Common myeloid progenitor, CD34-positive (primary cell): Measurements from ENCODE around the gene IL6R.
A peak's percentile ranks its signal among the peaks of the same experiment; 100 is the strongest.

Source experiments
- CTCF ChIA-PET: fragments of 350-600 bp; sonication (Branson Sonifier 250); formaldehyde crosslinking; loops from one replicate; lab custom pipeline; 2021; ENCODE audit warnings: antibody characterized with exemption; lab: Charles Lee
- POLR2A ChIA-PET: fragments of 350-600 bp; sonication (Branson Sonifier 250); formaldehyde crosslinking; loops from one replicate; lab custom pipeline; 2021; ENCODE audit warnings: antibody characterized with exemption; lab: Charles Lee
- DNase-seq, 3 donors: peaks; one replicate each; pipeline versions ENCODE4 v3.0.0 to v3.0.0-alpha.2; 2013
- H3K27ac ChIP-seq, 2 experiments: 1 replicate in 1 of 2; 2 replicates in 1 of 2; pipeline ENCODE4 v1.7.0; 2013; ENCODE audit warnings: inconsistent platforms in 2 of 2, low read length in 2 of 2, mild to moderate bottlenecking in 2 of 2, low read depth in 1 of 2, moderate library complexity in 1 of 2; ENCODE audit not compliant: severe bottlenecking in 2 of 2, insufficient read depth in 1 of 2, poor library complexity in 1 of 2
- H3K27me3 ChIP-seq, 5 experiments: replicated peaks in 2 of 5; 1 replicate in 3 of 5; 2 replicates in 2 of 5; pipeline versions ENCODE4 v1.6.1 to v1.7.0; 2013; ENCODE audit warnings: low read length in 4 of 5, mild to moderate bottlenecking in 2 of 5, moderate library complexity in 2 of 5, inconsistent platforms in 1 of 5; ENCODE audit not compliant: insufficient read depth in 5 of 5, control insufficient read depth in 4 of 5
- H3K36me3 ChIP-seq, 4 experiments: 1 replicate in 2 of 4; 2 replicates in 2 of 4; pipeline versions ENCODE4 v1.6.1 to v1.7.0; 2013; ENCODE audit warnings: low read length in 3 of 4, control low read depth in 1 of 4, mild to moderate bottlenecking in 1 of 4; ENCODE audit not compliant: control insufficient read depth in 4 of 4, insufficient read depth in 4 of 4
- H3K4me1 ChIP-seq, 4 experiments: 1 replicate in 3 of 4; 2 replicates in 1 of 4; pipeline versions ENCODE4 v1.6.1 to v1.7.1; 2013; ENCODE audit warnings: low read length in 3 of 4, mild to moderate bottlenecking in 3 of 4, control low read depth in 1 of 4, inconsistent platforms in 1 of 4, moderate library complexity in 1 of 4; ENCODE audit not compliant: control insufficient read depth in 4 of 4, insufficient read depth in 4 of 4; ENCODE audit errors: control extremely low read depth in 1 of 4
- H3K4me3 ChIP-seq, 7 experiments: 1 replicate in 4 of 7; 2 replicates in 3 of 7; pipeline versions ENCODE4 v1.5.1 to v1.7.0; 2013; ENCODE audit warnings: mild to moderate bottlenecking in 7 of 7, low read length in 6 of 7, moderate library complexity in 6 of 7, inconsistent platforms in 2 of 7, low read depth in 2 of 7, control low read depth in 1 of 7; ENCODE audit not compliant: insufficient read depth in 4 of 7, control insufficient read depth in 1 of 7; ENCODE audit errors: extremely low read depth in 1 of 7
- H3K9me3 ChIP-seq, 5 experiments: 1 replicate in 4 of 5; 2 replicates in 1 of 5; pipeline versions ENCODE4 v1.6.1 to v1.7.1; 2013; ENCODE audit warnings: low read length in 4 of 5, mild to moderate bottlenecking in 2 of 5, inconsistent platforms in 1 of 5, low read depth in 1 of 5, moderate library complexity in 1 of 5; ENCODE audit not compliant: control insufficient read depth in 4 of 5, insufficient read depth in 2 of 5; ENCODE audit errors: control extremely low read depth in 1 of 5
- WGBS: methylation state at CpG from one replicate; pipeline ENCODE4 v1.1.5; 2013; ENCODE audit not compliant: insufficient coverage; 5-methylcytosine and 5-hydroxymethylcytosine counted together

The IL6R gene

GRCh38 chr1:154405747-154406571 is 816 bp downstream of the IL6R start:
- Histone ChIP-seq H3K9me3 (no peaks in the 10 kb centered on the region), H3K4me1 (peaks cover 20 to 93% (median 87%) of the 10 kb centered on the region in 4 experiments), H3K27ac (peak overlapping the region; percentile 42 to 80), H3K36me3 (no peaks in the 10 kb centered on the region), H3K4me3 (peak overlapping the region; percentile 27 to 89 (median 71)), H3K27me3 (no peaks in the 10 kb centered on the region)
- peak; percentile 57 to 83 (median 73) for DNase-seq
- POLR2A ChIA-PET = interaction anchor here (0.8 kb wide), 1 partner anchor 59 kb away, joined by 4 read pairs; no protein-coding TSS in a partner anchor
- CTCF ChIA-PET = interaction anchor here (0.6 to 2.9 kb wide), 16 partner anchors 12 to 207 kb away, joined by 3 to 12 read pairs (median 5); no protein-coding TSS in a partner anchor
- WGBS = 2% methylated on average over 35 of the region's 40 CpGs

GRCh38 chr1:154406572-154406879 is 1.4 kb downstream of the IL6R start:
- Histone ChIP-seq H3K4me1 (peaks cover 20 to 91% (median 84%) of the 10 kb centered on the region in 4 experiments), H3K27ac (peak overlapping the region in 1 of 2 experiments; percentile 80), H3K36me3 (peaks cover 0 to 2% (median 0%) of the 10 kb centered on the region in 4 experiments), H3K27me3 (no peaks in the 10 kb centered on the region), H3K9me3 (no peaks in the 10 kb centered on the region), H3K4me3 (peak overlapping the region in 6 of 7 experiments; percentile 27 to 89 (median 72))
- no peak for DNase-seq
- ChIA-PET CTCF (interaction anchor here (0.6 to 2.9 kb wide), 10 partner anchors 12 to 207 kb away, joined by 3 to 12 read pairs (median 5); no protein-coding TSS in a partner anchor), POLR2A (interaction anchor here (0.5 kb wide), 1 partner anchor 22 kb away, joined by 3 read pairs; no protein-coding TSS in a partner anchor)

- no CpG with 5 or more reads among the region's 3 CpGs for WGBS
- H3K4me1 ChIP-seq = peaks cover 19 to 89% (median 81%) of the 10 kb centered on the region in 4 experiments
- H3K36me3 ChIP-seq = peaks cover 0 to 2% (median 0%) of the 10 kb centered on the region in 4 experiments
- H3K4me3 ChIP-seq = peak overlapping the region in 6 of 7 experiments; percentile 40 to 89 (median 72)
- peak overlapping the region; percentile 58 to 80 for H3K27ac ChIP-seq
- CTCF ChIA-PET = interaction anchor here (0.6 to 2.9 kb wide), 12 partner anchors 11 to 208 kb away, joined by 3 to 12 read pairs (median 4); no protein-coding TSS in a partner anchor
- no peaks in the 10 kb centered on the region for H3K27me3 ChIP-seq
- H3K9me3 ChIP-seq = no peaks in the 10 kb centered on the region
- no peak for DNase-seq
- POLR2A ChIA-PET = interaction anchor here (0.5 kb wide), 1 partner anchor 22 kb away, joined by 3 read pairs; no protein-coding TSS in a partner anchor
These were observed 1.7 kb downstream of the IL6R start for GRCh38 chr1:154406886-154407197.

- ChIA-PET POLR2A (no interaction called here), CTCF (interaction anchor here (0.7 to 2.9 kb wide), 11 partner anchors 12 to 208 kb away, joined by 3 to 12 read pairs (median 3); no protein-coding TSS in a partner anchor)
- peak overlapping the region in 6 of 7 experiments; percentile 40 to 89 (median 72) for H3K4me3 ChIP-seq
- no peaks in the 10 kb centered on the region for H3K9me3 ChIP-seq
- H3K27me3 ChIP-seq = no peaks in the 10 kb centered on the region
- H3K36me3 ChIP-seq = peaks cover 0 to 2% (median 0%) of the 10 kb centered on the region in 4 experiments
- peaks cover 17 to 84% (median 76%) of the 10 kb centered on the region in 4 experiments for H3K4me1 ChIP-seq
- WGBS = 11% methylated on average over 9 of the region's 11 CpGs
- H3K27ac ChIP-seq = peak overlapping the region; percentile 58 to 80
- DNase-seq = peak in 2 of 3 donors; percentile 60 to 63
These were observed 2.3 kb downstream of the IL6R start for GRCh38 chr1:154407198-154408091.

DNA sequence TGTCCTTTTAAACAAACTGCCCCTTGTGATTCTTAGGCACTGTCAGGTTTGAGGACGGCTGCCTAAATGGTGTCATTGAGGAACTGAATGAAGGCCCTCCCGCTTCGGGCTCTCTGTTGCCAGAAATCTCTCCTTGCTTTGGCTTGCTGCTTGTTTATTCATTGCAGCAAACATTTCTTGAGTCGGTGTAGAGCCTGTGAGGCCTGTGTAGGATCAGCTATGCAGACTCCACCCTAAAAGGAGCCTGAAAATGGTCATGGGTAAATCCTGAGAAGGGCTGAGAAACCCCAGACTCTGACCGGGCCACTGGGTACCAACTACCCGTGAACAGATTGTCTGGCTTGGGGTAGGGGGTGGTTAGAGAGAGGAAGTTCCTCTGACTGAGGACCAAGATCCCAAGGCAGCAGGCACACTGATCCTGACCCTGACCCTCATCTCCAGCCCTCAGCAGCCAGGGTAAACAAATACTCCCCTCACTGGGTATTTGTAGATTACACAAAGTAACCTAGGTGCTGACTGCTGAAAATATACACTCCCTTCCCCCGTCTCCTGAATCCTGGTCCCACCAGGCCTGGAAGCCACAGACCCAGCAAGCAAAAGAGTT is 3.1 kb downstream of the IL6R start:
- Histone ChIP-seq H3K36me3 (peaks cover 0 to 2% (median 0%) of the 10 kb centered on the region in 4 experiments), H3K27me3 (no peaks in the 10 kb centered on the region), H3K4me1 (peaks cover 13 to 83% (median 69%) of the 10 kb centered on the region in 4 experiments), H3K27ac (peak overlapping the region in 1 of 2 experiments; percentile 80), H3K4me3 (peak overlapping the region in 5 of 7 experiments; percentile 12 to 89 (median 71)), H3K9me3 (no peaks in the 10 kb centered on the region)
- WGBS = 67% methylated on average over 7 of the region's 7 CpGs
- ChIA-PET CTCF (interaction anchor here (0.8 to 1.4 kb wide), 5 partner anchors 12 to 82 kb away, joined by 3 to 4 read pairs (median 3); no protein-coding TSS in a partner anchor), POLR2A (no interaction called here)
- no peak for DNase-seq

GRCh38 chr1:154410185-154410827 is 5.2 kb downstream of the IL6R start:
- peak overlapping the region in 1 of 2 experiments; percentile 31 for H3K27ac ChIP-seq
- ChIA-PET POLR2A (no interaction called here), CTCF (interaction anchor here (0.6 to 1.4 kb wide), 8 partner anchors 9 to 188 kb away, joined by 3 to 6 read pairs (median 3); no protein-coding TSS in a partner anchor)
- no peaks in the 10 kb centered on the region for H3K27me3 ChIP-seq
- peaks cover 0 to 2% (median under 1%) of the 10 kb centered on the region in 4 experiments for H3K36me3 ChIP-seq
- WGBS = 90% methylated on average over 9 of the region's 9 CpGs
- no peak for DNase-seq
- H3K4me1 ChIP-seq = peaks cover 10 to 66% (median 49%) of the 10 kb centered on the region in 4 experiments
- no peak overlapping the region for H3K4me3 ChIP-seq
- no peaks in the 10 kb centered on the region for H3K9me3 ChIP-seq
